ENCODE measurements around the gene DRAP1. TPM values are rescaled to one million over a fixed set of nuclear protein-coding genes. Genes with fewer than 3 reads are reported as not detected.
"Not testable (repeated sequence)": the region's sequence is repeated elsewhere in the genome, so short reads cannot be mapped to it uniquely, and the experiment has no call there.

Gene DRAP1
- total and polyA plus RNA-seq, 2 experiments from 2014 or later, result 121 to 294 TPM

DNA sequence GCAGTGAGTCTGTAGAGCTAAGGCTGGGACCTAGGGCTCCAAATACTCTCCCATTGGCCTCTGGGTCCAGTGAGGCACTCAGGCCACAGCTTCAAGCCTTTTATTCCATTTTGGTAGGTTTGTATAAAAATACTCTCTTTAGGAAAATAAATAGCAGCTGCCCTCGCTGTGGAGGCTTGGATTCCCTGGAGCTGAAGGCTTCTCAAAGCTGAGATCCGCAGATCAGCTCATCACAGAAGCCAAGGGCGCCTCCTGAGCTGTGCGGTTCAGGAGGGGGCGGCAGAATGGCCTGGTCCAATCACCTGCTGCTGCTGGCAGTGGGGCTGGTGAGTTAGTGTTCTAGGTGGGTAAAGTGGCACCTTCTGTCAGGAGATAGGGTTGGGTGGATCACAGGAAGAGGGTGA is 27.1 kb upstream of the DRAP1 start:
- peaks cover 29% of the 10 kb centered on the region for H3K4me1 ChIP-seq (ENCODE audit: insufficient read depth)
- Mint-ChIP-seq H3K4me1 (peaks cover 33% of the 10 kb centered on the region), H3K27me3 (ENCODE audit: insufficient read depth, low read depth, poor library complexity) (peaks cover 35% of the 10 kb centered on the region), H3K36me3 (ENCODE audit: low read depth) (peaks cover 12% of the 10 kb centered on the region), H3K4me3 (peak overlapping the region; percentile 81)
- H3K27me3 ChIP-seq (ENCODE audit: insufficient read depth), result peaks cover 25% of the 10 kb centered on the region
- not testable (repeated sequence) for H3K79me2 ChIP-seq (replicated peaks; ENCODE audit: insufficient read depth); H3K27ac ChIP-seq (ENCODE audit: low read depth); ATAC-seq; H3K9me2 ChIP-seq (ENCODE audit: insufficient read depth); H3K9me3 Mint-ChIP-seq; H3K27ac Mint-ChIP-seq; DNase-seq (ENCODE audit: low spot score); H3K36me3 ChIP-seq (ENCODE audit: insufficient read depth); H2AFZ ChIP-seq
- peak overlapping the region; percentile 93 for H3K4me3 ChIP-seq
- H3F3A ChIP-seq (replicated peaks; ENCODE audit: low read depth), result peaks cover 32% of the 10 kb centered on the region
- H3K4me2 ChIP-seq, result peak overlapping the region; percentile 89
- peaks cover 12% of the 10 kb centered on the region for H4K20me1 ChIP-seq (replicated peaks; ENCODE audit: insufficient read depth)

DNA sequence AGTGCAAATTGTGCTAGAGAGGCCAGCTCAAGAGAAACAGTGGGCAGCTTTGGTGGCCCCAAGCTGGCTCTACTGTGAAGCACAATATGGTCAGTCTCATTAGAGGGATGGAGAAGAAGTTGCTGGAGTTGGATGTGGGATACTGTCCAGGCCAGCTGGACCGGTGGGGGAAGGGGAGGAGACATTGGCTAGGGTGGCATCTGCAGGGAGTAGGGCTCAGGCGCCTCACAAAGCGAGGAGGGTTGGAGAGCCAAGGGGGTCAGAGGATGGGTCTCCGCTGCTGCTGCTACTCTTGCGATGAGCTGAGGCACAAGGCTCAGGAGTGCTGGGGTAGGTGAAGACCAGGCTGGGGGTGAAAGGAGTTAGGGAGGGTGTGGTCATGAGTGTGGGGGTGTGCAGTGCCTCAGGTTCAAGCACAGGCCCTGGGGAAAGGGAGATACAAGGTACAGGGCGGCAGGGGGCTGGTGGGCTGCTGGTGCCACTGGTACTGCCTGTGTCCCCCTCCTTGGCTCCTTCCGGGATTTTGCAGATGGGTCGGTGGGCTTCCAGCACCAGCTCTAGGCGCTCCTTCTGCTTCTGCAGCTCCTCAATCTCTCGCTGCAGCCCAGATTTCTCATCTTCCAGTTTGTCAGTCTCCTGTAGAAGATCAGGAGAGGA is 26.4 kb upstream of the DRAP1 start:
- DNase-seq (ENCODE audit: low spot score) (no peak), ATAC-seq (no peak)
- H2AFZ ChIP-seq, result no peak overlapping the region
- Mint-ChIP-seq H3K4me1 (peaks cover 33% of the 10 kb centered on the region), H3K27me3 (ENCODE audit: insufficient read depth, low read depth, poor library complexity) (peaks cover 38% of the 10 kb centered on the region), H3K36me3 (ENCODE audit: low read depth) (peaks cover 9% of the 10 kb centered on the region), H3K4me3 (peak overlapping the region; percentile 81), H3K9me3 (no peaks in the 10 kb centered on the region), H3K27ac (no peak overlapping the region)
- H3K9me2 ChIP-seq (ENCODE audit: insufficient read depth), result no peaks in the 10 kb centered on the region
- peaks cover 26% of the 10 kb centered on the region for H3F3A ChIP-seq (replicated peaks; ENCODE audit: low read depth)
- H3K4me1 ChIP-seq (ENCODE audit: insufficient read depth), result peaks cover 25% of the 10 kb centered on the region
- no peaks in the 10 kb centered on the region for H3K36me3 ChIP-seq (ENCODE audit: insufficient read depth)
- H3K4me2 ChIP-seq, result peak overlapping the region; percentile 89
- H3K4me3 ChIP-seq, result peak overlapping the region; percentile 93; the same call in 1 of the 2 replicates
- TF ChIP-seq, protein P1, sequence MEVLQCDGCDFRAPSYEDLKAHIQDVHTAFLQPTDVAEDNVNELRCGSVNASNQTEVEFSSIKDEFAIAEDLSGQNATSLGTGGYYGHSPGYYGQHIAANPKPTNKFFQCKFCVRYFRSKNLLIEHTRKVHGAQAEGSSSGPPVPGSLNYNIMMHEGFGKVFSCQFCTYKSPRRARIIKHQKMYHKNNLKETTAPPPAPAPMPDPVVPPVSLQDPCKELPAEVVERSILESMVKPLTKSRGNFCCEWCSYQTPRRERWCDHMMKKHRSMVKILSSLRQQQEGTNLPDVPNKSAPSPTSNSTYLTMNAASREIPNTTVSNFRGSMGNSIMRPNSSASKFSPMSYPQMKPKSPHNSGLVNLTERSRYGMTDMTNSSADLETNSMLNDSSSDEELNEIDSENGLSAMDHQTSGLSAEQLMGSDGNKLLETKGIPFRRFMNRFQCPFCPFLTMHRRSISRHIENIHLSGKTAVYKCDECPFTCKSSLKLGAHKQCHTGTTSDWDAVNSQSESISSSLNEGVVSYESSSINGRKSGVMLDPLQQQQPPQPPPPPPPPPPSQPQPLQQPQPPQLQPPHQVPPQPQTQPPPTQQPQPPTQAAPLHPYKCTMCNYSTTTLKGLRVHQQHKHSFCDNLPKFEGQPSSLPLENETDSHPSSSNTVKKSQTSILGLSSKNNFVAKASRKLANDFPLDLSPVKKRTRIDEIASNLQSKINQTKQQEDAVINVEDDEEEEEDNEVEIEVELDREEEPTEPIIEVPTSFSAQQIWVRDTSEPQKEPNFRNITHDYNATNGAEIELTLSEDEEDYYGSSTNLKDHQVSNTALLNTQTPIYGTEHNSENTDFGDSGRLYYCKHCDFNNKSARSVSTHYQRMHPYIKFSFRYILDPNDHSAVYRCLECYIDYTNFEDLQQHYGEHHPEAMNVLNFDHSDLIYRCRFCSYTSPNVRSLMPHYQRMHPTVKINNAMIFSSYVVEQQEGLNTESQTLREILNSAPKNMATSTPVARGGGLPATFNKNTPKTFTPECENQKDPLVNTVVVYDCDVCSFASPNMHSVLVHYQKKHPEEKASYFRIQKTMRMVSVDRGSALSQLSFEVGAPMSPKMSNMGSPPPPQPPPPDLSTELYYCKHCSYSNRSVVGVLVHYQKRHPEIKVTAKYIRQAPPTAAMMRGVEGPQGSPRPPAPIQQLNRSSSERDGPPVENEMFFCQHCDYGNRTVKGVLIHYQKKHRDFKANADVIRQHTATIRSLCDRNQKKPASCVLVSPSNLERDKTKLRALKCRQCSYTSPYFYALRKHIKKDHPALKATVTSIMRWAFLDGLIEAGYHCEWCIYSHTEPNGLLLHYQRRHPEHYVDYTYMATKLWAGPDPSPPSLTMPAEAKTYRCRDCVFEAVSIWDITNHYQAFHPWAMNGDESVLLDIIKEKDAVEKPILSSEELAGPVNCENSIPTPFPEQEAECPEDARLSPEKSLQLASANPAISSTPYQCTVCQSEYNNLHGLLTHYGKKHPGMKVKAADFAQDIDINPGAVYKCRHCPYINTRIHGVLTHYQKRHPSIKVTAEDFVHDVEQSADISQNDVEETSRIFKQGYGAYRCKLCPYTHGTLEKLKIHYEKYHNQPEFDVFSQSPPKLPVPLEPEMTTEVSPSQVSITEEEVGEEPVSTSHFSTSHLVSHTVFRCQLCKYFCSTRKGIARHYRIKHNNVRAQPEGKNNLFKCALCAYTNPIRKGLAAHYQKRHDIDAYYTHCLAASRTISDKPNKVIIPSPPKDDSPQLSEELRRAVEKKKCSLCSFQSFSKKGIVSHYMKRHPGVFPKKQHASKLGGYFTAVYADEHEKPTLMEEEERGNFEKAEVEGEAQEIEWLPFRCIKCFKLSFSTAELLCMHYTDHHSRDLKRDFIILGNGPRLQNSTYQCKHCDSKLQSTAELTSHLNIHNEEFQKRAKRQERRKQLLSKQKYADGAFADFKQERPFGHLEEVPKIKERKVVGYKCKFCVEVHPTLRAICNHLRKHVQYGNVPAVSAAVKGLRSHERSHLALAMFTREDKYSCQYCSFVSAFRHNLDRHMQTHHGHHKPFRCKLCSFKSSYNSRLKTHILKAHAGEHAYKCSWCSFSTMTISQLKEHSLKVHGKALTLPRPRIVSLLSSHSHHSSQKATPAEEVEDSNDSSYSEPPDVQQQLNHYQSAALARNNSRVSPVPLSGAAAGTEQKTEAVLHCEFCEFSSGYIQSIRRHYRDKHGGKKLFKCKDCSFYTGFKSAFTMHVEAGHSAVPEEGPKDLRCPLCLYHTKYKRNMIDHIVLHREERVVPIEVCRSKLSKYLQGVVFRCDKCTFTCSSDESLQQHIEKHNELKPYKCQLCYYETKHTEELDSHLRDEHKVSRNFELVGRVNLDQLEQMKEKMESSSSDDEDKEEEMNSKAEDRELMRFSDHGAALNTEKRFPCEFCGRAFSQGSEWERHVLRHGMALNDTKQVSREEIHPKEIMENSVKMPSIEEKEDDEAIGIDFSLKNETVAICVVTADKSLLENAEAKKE (CRISPR knock-in tag; IDR thresholded peaks at IDR 0.05), result no peak
- TF ChIP-seq POLR2AphosphoS5 (IDR thresholded peaks at IDR 0.05; ENCODE audit: low read depth), result no peak
- TF ChIP-seq EZH2 (IDR thresholded peaks at IDR 0.05; ENCODE audit: low read depth, unreplicated experiment), result no peak
- TF ChIP-seq, protein P2, sequence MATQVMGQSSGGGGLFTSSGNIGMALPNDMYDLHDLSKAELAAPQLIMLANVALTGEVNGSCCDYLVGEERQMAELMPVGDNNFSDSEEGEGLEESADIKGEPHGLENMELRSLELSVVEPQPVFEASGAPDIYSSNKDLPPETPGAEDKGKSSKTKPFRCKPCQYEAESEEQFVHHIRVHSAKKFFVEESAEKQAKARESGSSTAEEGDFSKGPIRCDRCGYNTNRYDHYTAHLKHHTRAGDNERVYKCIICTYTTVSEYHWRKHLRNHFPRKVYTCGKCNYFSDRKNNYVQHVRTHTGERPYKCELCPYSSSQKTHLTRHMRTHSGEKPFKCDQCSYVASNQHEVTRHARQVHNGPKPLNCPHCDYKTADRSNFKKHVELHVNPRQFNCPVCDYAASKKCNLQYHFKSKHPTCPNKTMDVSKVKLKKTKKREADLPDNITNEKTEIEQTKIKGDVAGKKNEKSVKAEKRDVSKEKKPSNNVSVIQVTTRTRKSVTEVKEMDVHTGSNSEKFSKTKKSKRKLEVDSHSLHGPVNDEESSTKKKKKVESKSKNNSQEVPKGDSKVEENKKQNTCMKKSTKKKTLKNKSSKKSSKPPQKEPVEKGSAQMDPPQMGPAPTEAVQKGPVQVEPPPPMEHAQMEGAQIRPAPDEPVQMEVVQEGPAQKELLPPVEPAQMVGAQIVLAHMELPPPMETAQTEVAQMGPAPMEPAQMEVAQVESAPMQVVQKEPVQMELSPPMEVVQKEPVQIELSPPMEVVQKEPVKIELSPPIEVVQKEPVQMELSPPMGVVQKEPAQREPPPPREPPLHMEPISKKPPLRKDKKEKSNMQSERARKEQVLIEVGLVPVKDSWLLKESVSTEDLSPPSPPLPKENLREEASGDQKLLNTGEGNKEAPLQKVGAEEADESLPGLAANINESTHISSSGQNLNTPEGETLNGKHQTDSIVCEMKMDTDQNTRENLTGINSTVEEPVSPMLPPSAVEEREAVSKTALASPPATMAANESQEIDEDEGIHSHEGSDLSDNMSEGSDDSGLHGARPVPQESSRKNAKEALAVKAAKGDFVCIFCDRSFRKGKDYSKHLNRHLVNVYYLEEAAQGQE (IDR thresholded peaks at IDR 0.05; ENCODE audit: unreplicated experiment), result no peak
- TF ChIP-seq, protein P3, sequence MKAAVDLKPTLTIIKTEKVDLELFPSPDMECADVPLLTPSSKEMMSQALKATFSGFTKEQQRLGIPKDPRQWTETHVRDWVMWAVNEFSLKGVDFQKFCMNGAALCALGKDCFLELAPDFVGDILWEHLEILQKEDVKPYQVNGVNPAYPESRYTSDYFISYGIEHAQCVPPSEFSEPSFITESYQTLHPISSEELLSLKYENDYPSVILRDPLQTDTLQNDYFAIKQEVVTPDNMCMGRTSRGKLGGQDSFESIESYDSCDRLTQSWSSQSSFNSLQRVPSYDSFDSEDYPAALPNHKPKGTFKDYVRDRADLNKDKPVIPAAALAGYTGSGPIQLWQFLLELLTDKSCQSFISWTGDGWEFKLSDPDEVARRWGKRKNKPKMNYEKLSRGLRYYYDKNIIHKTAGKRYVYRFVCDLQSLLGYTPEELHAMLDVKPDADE (IDR thresholded peaks at IDR 0.05), result no peak
- TF ChIP-seq STAT1 (IDR thresholded peaks at IDR 0.05; ENCODE audit: unreplicated experiment), result no peak
- peaks cover 7% of the 10 kb centered on the region for H4K20me1 ChIP-seq (replicated peaks; ENCODE audit: insufficient read depth)
- no peak overlapping the region for H3K27ac ChIP-seq (ENCODE audit: low read depth)
- H3K27me3 ChIP-seq (ENCODE audit: insufficient read depth), result peaks cover 25% of the 10 kb centered on the region
- peaks cover 4% of the 10 kb centered on the region for H3K79me2 ChIP-seq (replicated peaks; ENCODE audit: insufficient read depth)
